H9 (cell line): ENCODE data around the gene SLCO3A1. TPM values are rescaled to one million over a fixed set of nuclear protein-coding genes. Genes with fewer than 3 reads are reported as not detected.

Experiments used
- DNase-seq: peaks from one replicate; pipeline ENCODE4 v3.0.0-alpha.2; 2017
- H2AFZ ChIP-seq: one replicate; pipeline ENCODE4 v1.6.1; 2013; ENCODE audit warnings: mild to moderate bottlenecking, low read length, control low read depth, moderate library complexity
- H2AK5ac ChIP-seq: 2 replicates; pipeline ENCODE4 v1.6.1; 2013; ENCODE audit warnings: low read length, control low read depth, mixed read lengths; ENCODE audit not compliant: insufficient read length
- H2BK120ac ChIP-seq: one replicate; pipeline ENCODE4 v1.6.1; 2013; ENCODE audit warnings: low read depth, mild to moderate bottlenecking, low read length, control low read depth, inconsistent platforms; ENCODE audit not compliant: poor library complexity, severe bottlenecking
- H2BK12ac ChIP-seq: 2 replicates; pipeline ENCODE4 v1.6.1; 2013; ENCODE audit warnings: low read length, control low read depth, mixed read lengths, low read depth; ENCODE audit not compliant: insufficient read length
- H2BK15ac ChIP-seq: 2 replicates; pipeline ENCODE4 v1.6.1; 2013; ENCODE audit warnings: low read depth, low read length, control low read depth
- H2BK20ac ChIP-seq: one replicate; pipeline ENCODE4 v1.6.1; 2013; ENCODE audit warnings: low read depth, mild to moderate bottlenecking, low read length, control low read depth, inconsistent platforms; ENCODE audit not compliant: poor library complexity, severe bottlenecking
- H2BK5ac ChIP-seq: 2 replicates; pipeline ENCODE4 v1.6.1; 2013; ENCODE audit warnings: low read length, control low read depth, mixed read lengths; ENCODE audit not compliant: insufficient read length
- H3K14ac ChIP-seq: 2 replicates; pipeline ENCODE4 v1.6.1; 2013; ENCODE audit warnings: low read length, control low read depth; ENCODE audit not compliant: insufficient read depth
- H3K18ac ChIP-seq: 2 replicates; pipeline ENCODE4 v1.6.1; 2013; ENCODE audit warnings: low read depth, mild to moderate bottlenecking, mixed read lengths, low read length, control low read depth; ENCODE audit not compliant: insufficient read length
- H3K23ac ChIP-seq: 2 replicates; pipeline ENCODE4 v1.6.1; 2013; ENCODE audit warnings: low read length, control low read depth, mixed read lengths, low read depth; ENCODE audit not compliant: insufficient read length
- H3K23me2 ChIP-seq: 2 replicates; pipeline ENCODE4 v1.6.1; 2013; ENCODE audit warnings: low read depth, mild to moderate bottlenecking, mixed read lengths, low read length, control low read depth; ENCODE audit not compliant: insufficient read length, poor library complexity, severe bottlenecking
- H3K27ac ChIP-seq: 2 replicates; pipeline ENCODE4 v1.5.1; 2013; ENCODE audit warnings: low read length, control low read depth, mixed read lengths, low read depth; ENCODE audit not compliant: insufficient read length
- H3K27me3 ChIP-seq: 2 replicates; pipeline ENCODE4 v1.6.1; 2013; ENCODE audit warnings: low read length, control low read depth, inconsistent platforms; ENCODE audit not compliant: insufficient read depth
- H3K4ac ChIP-seq: 2 replicates; pipeline ENCODE4 v1.6.1; 2013; ENCODE audit warnings: low read depth, mild to moderate bottlenecking, control low read depth, inconsistent platforms, low read length, moderate library complexity
- H3K4me1 ChIP-seq: 2 replicates; pipeline ENCODE4 v1.6.1; 2013; ENCODE audit warnings: low read length, control low read depth, inconsistent platforms; ENCODE audit not compliant: insufficient read depth
- H3K4me2 ChIP-seq: 2 replicates; pipeline ENCODE4 v1.6.1; 2013; ENCODE audit warnings: low read length, control low read depth, mixed read lengths; ENCODE audit not compliant: insufficient read length, insufficient read depth
- H3K56ac ChIP-seq: 2 replicates; pipeline ENCODE4 v1.6.1; 2013; ENCODE audit warnings: low read depth, mild to moderate bottlenecking, mixed read lengths, low read length, control low read depth; ENCODE audit not compliant: insufficient read length
- H3K79me1 ChIP-seq: 2 replicates; pipeline ENCODE4 v1.6.1; 2013; ENCODE audit warnings: low read depth, mild to moderate bottlenecking, moderate library complexity, low read length, control low read depth, inconsistent platforms; ENCODE audit not compliant: insufficient read depth, poor library complexity, severe bottlenecking
- H3K79me2 ChIP-seq: 2 replicates; pipeline ENCODE4 v1.6.1; 2013; ENCODE audit warnings: low read length, control low read depth, inconsistent platforms; ENCODE audit not compliant: insufficient read depth
- H3K9ac ChIP-seq: 2 replicates; pipeline ENCODE4 v1.6.1; 2013; ENCODE audit warnings: low read length, control low read depth, mixed read lengths; ENCODE audit not compliant: insufficient read length; ENCODE audit errors: extremely low read depth
- H3K9me3 ChIP-seq: one replicate; pipeline ENCODE4 v1.6.1; 2013; ENCODE audit warnings: low read depth, low read length, inconsistent platforms; ENCODE audit not compliant: control insufficient read depth
- H3T11ph ChIP-seq: one replicate; pipeline ENCODE4 v1.6.1; 2013; ENCODE audit warnings: mild to moderate bottlenecking, low read length, control low read depth, inconsistent platforms
- H4K20me1 ChIP-seq: one replicate; pipeline ENCODE4 v1.6.1; 2013; ENCODE audit not compliant: control insufficient read depth, insufficient read length, insufficient read depth
- H4K5ac ChIP-seq: 2 replicates; pipeline ENCODE4 v1.6.1; 2013; ENCODE audit warnings: low read depth, mild to moderate bottlenecking, mixed read lengths, low read length, control low read depth; ENCODE audit not compliant: insufficient read length
- H4K8ac ChIP-seq: replicated peaks from 2 replicates; pipeline ENCODE4 v1.6.1; 2013; ENCODE audit warnings: low read length, control low read depth, mixed read lengths, low read depth; ENCODE audit not compliant: insufficient read length
- H4K91ac ChIP-seq: 2 replicates; pipeline ENCODE4 v1.6.1; 2013; ENCODE audit warnings: low read depth, mild to moderate bottlenecking, moderate library complexity, mixed read lengths, low read length, control low read depth; ENCODE audit not compliant: insufficient read length
- H3K27ac Mint-ChIP-seq, 3 experiments: 2 replicates in 2 of 3; 3 replicates in 1 of 3; pipeline ENCODE4 v1.8.0; 2020 to 2021; ENCODE audit warnings: mixed read lengths in 3 of 3, mild to moderate bottlenecking in 1 of 3, moderate library complexity in 1 of 3
- H3K27me3 Mint-ChIP-seq: 2 replicates; pipeline ENCODE4 v1.8.0; 2021; ENCODE audit warnings: low read depth, mild to moderate bottlenecking, moderate library complexity, mixed read lengths
- H3K36me3 Mint-ChIP-seq, 3 experiments: 2 replicates in 2 of 3; 3 replicates in 1 of 3; pipeline ENCODE4 v1.8.0; 2020 to 2021; ENCODE audit warnings: low read depth in 3 of 3, mixed read lengths in 3 of 3; ENCODE audit not compliant: insufficient read depth in 1 of 3
- H3K4me1 Mint-ChIP-seq, 2 experiments: 2 replicates each; pipeline ENCODE4 v1.8.0; 2020; ENCODE audit warnings: mixed read lengths in 2 of 2
- H3K4me3 Mint-ChIP-seq, 2 experiments: 2 replicates in 1 of 2; 3 replicates in 1 of 2; pipeline ENCODE4 v1.8.0; 2020 to 2021; ENCODE audit warnings: mild to moderate bottlenecking in 2 of 2, mixed read lengths in 2 of 2, moderate library complexity in 1 of 2
- H3K9me3 Mint-ChIP-seq, 2 experiments: 2 replicates in 1 of 2; 3 replicates in 1 of 2; pipeline ENCODE4 v1.8.0; 2020; ENCODE audit warnings: mild to moderate bottlenecking in 2 of 2, mixed read lengths in 2 of 2, moderate library complexity in 1 of 2
- WGBS: extraction: QIAGEN DNeasy Blood & Tissue Kit; methylation state at CpG from one replicate; pipeline ENCODE4 v1.1.7; 2013; ENCODE audit warnings: missing lambda C conversion rate, low lambda C conversion rate, mixed read lengths; ENCODE audit not compliant: insufficient read length; ENCODE audit errors: extremely low coverage; 5-methylcytosine and 5-hydroxymethylcytosine counted together
- total RNA-seq: library from RNA; stranded (reverse); gene quantifications from 2 replicates; pipeline ENCODE4 v1.2.1, GENCODE V29; 2021
- TF ChIP-seq, protein P1 (sequence below): fragments of 200-600 bp; sonication (generic); conservative IDR thresholded peaks from 3 replicates; pipeline ENCODE4 v1.8.0; 2021; ENCODE audit warnings: antibody characterized with exemption, mild to moderate bottlenecking

Gene SLCO3A1
- total RNA-seq, 1 experiment from 2014 or later = 9.4 TPM

DNA sequence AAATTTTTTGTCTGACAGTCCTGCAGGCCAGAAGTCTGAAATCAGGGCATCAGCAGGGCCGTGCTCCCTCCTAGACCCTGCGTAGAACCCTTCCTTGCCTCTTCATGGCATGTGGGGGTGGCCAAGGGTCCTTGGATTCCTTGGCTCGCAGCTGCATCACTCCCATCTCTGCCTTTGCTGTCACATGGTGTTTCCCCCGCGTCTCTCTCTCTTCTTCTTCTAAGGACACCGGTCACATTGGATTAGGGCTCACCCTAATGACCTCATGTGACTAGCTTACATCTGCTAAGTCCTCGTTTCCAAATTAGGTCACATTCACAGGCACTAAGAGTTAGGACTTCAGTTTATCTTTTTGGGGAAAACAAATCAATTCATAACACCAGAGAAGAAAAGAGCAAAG, 12.0 kb downstream of the SLCO3A1 start:
- H3K4me1 Mint-ChIP-seq = peaks cover 33 to 42% of the 10 kb centered on the region in 2 experiments
- no peak overlapping the region for H4K91ac ChIP-seq
- no peak overlapping the region for H2BK12ac ChIP-seq
- H2BK120ac ChIP-seq = no peak overlapping the region
- H3K79me2 ChIP-seq = no peaks in the 10 kb centered on the region
- H2BK5ac ChIP-seq = no peak overlapping the region
- no peak overlapping the region for H3K4ac ChIP-seq
- no peaks in the 10 kb centered on the region for H3K27me3 ChIP-seq
- no peaks in the 10 kb centered on the region for H3K27me3 Mint-ChIP-seq
- DNase-seq = no peak
- H3K18ac ChIP-seq = no peak overlapping the region
- H3K56ac ChIP-seq = no peak overlapping the region
- H3K27ac Mint-ChIP-seq = peak overlapping the region in 2 of 3 experiments; percentile 4 to 9; a peak in 1 of 7 replicates
- H3K4me2 ChIP-seq = no peak overlapping the region
- H3K23ac ChIP-seq = no peak overlapping the region
- H3K4me1 ChIP-seq = no peaks in the 10 kb centered on the region
- WGBS = no CpG with 5 or more reads among the region's 7 CpGs
- H2BK20ac ChIP-seq = no peak overlapping the region
- peaks cover 0 to 7% (median 0%) of the 10 kb centered on the region in 3 experiments; a peak in 3 of 7 replicates for H3K36me3 Mint-ChIP-seq
- no peak overlapping the region for H4K8ac ChIP-seq
- H3K9me3 Mint-ChIP-seq = peaks cover 3 to 6% of the 10 kb centered on the region in 2 experiments; a peak in 3 of 5 replicates
- H3K9me3 ChIP-seq = no peaks in the 10 kb centered on the region
- H4K5ac ChIP-seq = no peak overlapping the region
- no peak overlapping the region for H3K14ac ChIP-seq
- TF ChIP-seq, protein P1, sequence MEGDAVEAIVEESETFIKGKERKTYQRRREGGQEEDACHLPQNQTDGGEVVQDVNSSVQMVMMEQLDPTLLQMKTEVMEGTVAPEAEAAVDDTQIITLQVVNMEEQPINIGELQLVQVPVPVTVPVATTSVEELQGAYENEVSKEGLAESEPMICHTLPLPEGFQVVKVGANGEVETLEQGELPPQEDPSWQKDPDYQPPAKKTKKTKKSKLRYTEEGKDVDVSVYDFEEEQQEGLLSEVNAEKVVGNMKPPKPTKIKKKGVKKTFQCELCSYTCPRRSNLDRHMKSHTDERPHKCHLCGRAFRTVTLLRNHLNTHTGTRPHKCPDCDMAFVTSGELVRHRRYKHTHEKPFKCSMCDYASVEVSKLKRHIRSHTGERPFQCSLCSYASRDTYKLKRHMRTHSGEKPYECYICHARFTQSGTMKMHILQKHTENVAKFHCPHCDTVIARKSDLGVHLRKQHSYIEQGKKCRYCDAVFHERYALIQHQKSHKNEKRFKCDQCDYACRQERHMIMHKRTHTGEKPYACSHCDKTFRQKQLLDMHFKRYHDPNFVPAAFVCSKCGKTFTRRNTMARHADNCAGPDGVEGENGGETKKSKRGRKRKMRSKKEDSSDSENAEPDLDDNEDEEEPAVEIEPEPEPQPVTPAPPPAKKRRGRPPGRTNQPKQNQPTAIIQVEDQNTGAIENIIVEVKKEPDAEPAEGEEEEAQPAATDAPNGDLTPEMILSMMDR = no peak
- H3K9ac ChIP-seq = no peak overlapping the region
- H3K27ac ChIP-seq = no peak overlapping the region
- H3T11ph ChIP-seq = no peak overlapping the region
- H4K20me1 ChIP-seq = no peaks in the 10 kb centered on the region
- H3K4me3 Mint-ChIP-seq = no peak overlapping the region
- no peaks in the 10 kb centered on the region for H3K79me1 ChIP-seq
- H2AK5ac ChIP-seq = no peak overlapping the region
- no peak overlapping the region for H2AFZ ChIP-seq
- no peak overlapping the region for H2BK15ac ChIP-seq
- no peaks in the 10 kb centered on the region for H3K23me2 ChIP-seq
